Loucy (cell line): ENCODE results near the gene BMPER.

Experiments
- H2AFZ ChIP-seq: fragments of 200-600 bp; sonication (generic); 2 replicates; pipeline ENCODE4 v1.6.0; 2016; ENCODE audit warnings: antibody characterized with exemption, mild to moderate bottlenecking, low read length, moderate library complexity
- H3F3A ChIP-seq: fragments of 200-600 bp; 2 replicates; pipeline ENCODE4 v1.6.0; 2016; ENCODE audit warnings: antibody characterized with exemption, low read depth, mild to moderate bottlenecking
- H3K27me3 ChIP-seq: fragments of 200-600 bp; sonication (generic); 2 replicates; pipeline ENCODE4 v1.6.1; 2014; ENCODE audit warnings: low read length, mild to moderate bottlenecking; ENCODE audit not compliant: insufficient read depth, poor library complexity, severe bottlenecking
- H3K36me3 ChIP-seq: fragments of 200-600 bp; sonication (generic); 2 replicates; pipeline ENCODE4 v1.6.1; 2016; ENCODE audit warnings: low read length; ENCODE audit not compliant: insufficient read depth
- H3K4me1 ChIP-seq: fragments of 200-600 bp; sonication (generic); 2 replicates; pipeline ENCODE4 v1.5.1; 2014; ENCODE audit warnings: low read length, mild to moderate bottlenecking; ENCODE audit not compliant: insufficient read depth, poor library complexity, severe bottlenecking
- H3K4me2 ChIP-seq: fragments of 200-600 bp; sonication (generic); 2 replicates; pipeline ENCODE4 v1.6.0; 2014; ENCODE audit warnings: antibody characterized with exemption, low read length, low read depth, mild to moderate bottlenecking; ENCODE audit not compliant: poor library complexity, severe bottlenecking
- H3K4me3 ChIP-seq: fragments of 200-600 bp; sonication (generic); 2 replicates; pipeline ENCODE4 v1.5.1; 2014; ENCODE audit warnings: low read length, mild to moderate bottlenecking, mixed read lengths; ENCODE audit not compliant: poor library complexity, severe bottlenecking
- H3K79me2 ChIP-seq: fragments of 200-600 bp; sonication (generic); 2 replicates; pipeline ENCODE4 v1.6.1; 2014; ENCODE audit warnings: low read length; ENCODE audit not compliant: insufficient read depth
- H3K9ac ChIP-seq: fragments of 200-600 bp; sonication (generic); 2 replicates; pipeline ENCODE4 v1.6.0; 2014; ENCODE audit warnings: mild to moderate bottlenecking, low read depth, low read length, moderate library complexity; ENCODE audit not compliant: poor library complexity, severe bottlenecking
- H3K9me2 ChIP-seq: fragments of 200-600 bp; sonication (generic); replicated peaks from 2 replicates; pipeline ENCODE4 v1.6.1; 2016; ENCODE audit warnings: low read depth, low read length, mixed read lengths
- H3K9me3 ChIP-seq: fragments of 200-600 bp; sonication (generic); 2 replicates; pipeline ENCODE4 v1.6.1; 2014; ENCODE audit warnings: mild to moderate bottlenecking, antibody characterized with exemption, low read length, low read depth; ENCODE audit not compliant: insufficient read depth
- H4K20me1 ChIP-seq: fragments of 200-600 bp; sonication (generic); 2 replicates; pipeline ENCODE4 v1.6.0; 2014; ENCODE audit warnings: antibody characterized with exemption, low read length, mild to moderate bottlenecking; ENCODE audit not compliant: insufficient read depth, poor library complexity, severe bottlenecking
- CTCF ChIP-seq: fragments of 200-600 bp; sonication (generic); conservative IDR thresholded peaks from 2 replicates; pipeline ENCODE4 v1.5.1; 2014; ENCODE audit warnings: mild to moderate bottlenecking, antibody characterized with exemption, low read length
- EZH2phosphoT487 ChIP-seq: fragments of 200-600 bp; IDR thresholded peaks from 2 replicates; pipeline ENCODE4 v1.6.1; 2018; ENCODE audit warnings: antibody characterized with exemption, mild to moderate bottlenecking, moderate library complexity, borderline replicate concordance

BMPER gene

GRCh38 chr7:33888166-33888565 is 17.2 kb upstream of the BMPER start:
- H3K27me3 ChIP-seq, result no peaks in the 10 kb centered on the region
- TF ChIP-seq EZH2phosphoT487 (no peak), CTCF (no peak)
- no peak overlapping the region for H3K4me3 ChIP-seq
- H2AFZ ChIP-seq, result no peak overlapping the region
- no peak overlapping the region for H3K9ac ChIP-seq
- H4K20me1 ChIP-seq, result no peaks in the 10 kb centered on the region
- H3F3A ChIP-seq, result no peaks in the 10 kb centered on the region
- H3K9me3 ChIP-seq, result no peaks in the 10 kb centered on the region
- peaks cover 3% of the 10 kb centered on the region for H3K4me1 ChIP-seq
- H3K4me2 ChIP-seq, result no peak overlapping the region
- H3K79me2 ChIP-seq, result no peaks in the 10 kb centered on the region
- H3K9me2 ChIP-seq, result no peaks in the 10 kb centered on the region
- no peaks in the 10 kb centered on the region for H3K36me3 ChIP-seq

- Histone ChIP-seq H3K79me2 (no peaks in the 10 kb centered on the region), H3K9me3 (no peaks in the 10 kb centered on the region), H3F3A (no peaks in the 10 kb centered on the region), H3K4me1 (no peaks in the 10 kb centered on the region), H3K9ac (no peak overlapping the region), H3K4me2 (no peak overlapping the region), H3K27me3 (no peaks in the 10 kb centered on the region), H2AFZ (no peak overlapping the region), H3K36me3 (no peaks in the 10 kb centered on the region), H3K9me2 (no peaks in the 10 kb centered on the region), H3K4me3 (no peak overlapping the region), H4K20me1 (no peaks in the 10 kb centered on the region)
- TF ChIP-seq CTCF (no peak), EZH2phosphoT487 (no peak)
Observed at GRCh38 chr7:33892945-33893344, 12.4 kb upstream of the BMPER start.

GRCh38 chr7:33893377-33893776 is 12.0 kb upstream of the BMPER start:
- TF ChIP-seq EZH2phosphoT487 (no peak), CTCF (no peak)
- no peaks in the 10 kb centered on the region for H3K9me3 ChIP-seq
- no peak overlapping the region for H2AFZ ChIP-seq
- H3K9ac ChIP-seq, result no peak overlapping the region
- no peaks in the 10 kb centered on the region for H3K79me2 ChIP-seq
- H3K4me3 ChIP-seq, result no peak overlapping the region
- H3K4me1 ChIP-seq, result no peaks in the 10 kb centered on the region
- no peaks in the 10 kb centered on the region for H3F3A ChIP-seq
- no peaks in the 10 kb centered on the region for H3K9me2 ChIP-seq
- H3K36me3 ChIP-seq, result no peaks in the 10 kb centered on the region
- H4K20me1 ChIP-seq, result no peaks in the 10 kb centered on the region
- no peaks in the 10 kb centered on the region for H3K27me3 ChIP-seq
- H3K4me2 ChIP-seq, result no peak overlapping the region
